Kidney (tissue), 14 donors: ENCODE data around the gene MTF1. TPM values are rescaled to one million over a fixed set of nuclear protein-coding genes. Genes with fewer than 3 reads are reported as not detected.

ENCODE experiments used
- DNase-seq, 5 donors: peaks; one replicate each; pipeline ENCODE4 v3.0.0-alpha.2; 2013 to 2020
- FAIRE-seq: peaks from 2 replicates; lab custom pipeline; 2012; peaks lifted over from hg19 to GRCh38; lab: Jason Lieb, UNC
- H3K27ac ChIP-seq, 2 donors: one replicate each; pipeline ENCODE4 v1.7.0; 2013; ENCODE audit warnings: low read depth in 2 of 2, low read length in 2 of 2, inconsistent platforms in 1 of 2
- H3K27me3 ChIP-seq: one replicate; pipeline ENCODE4 v1.7.1; 2013; ENCODE audit warnings: low read length, inconsistent platforms; ENCODE audit not compliant: control insufficient read depth, insufficient read depth
- H3K36me3 ChIP-seq, 3 donors: one replicate each; pipeline versions ENCODE4 v1.7.0 to v1.7.1; 2013; ENCODE audit warnings: low read length in 3 of 3, control low read depth in 1 of 3, inconsistent platforms in 1 of 3; ENCODE audit not compliant: insufficient read depth in 3 of 3, control insufficient read depth in 2 of 3
- H3K4me1 ChIP-seq, 3 donors: one replicate each; pipeline versions ENCODE4 v1.7.0 to v1.7.1; 2013; ENCODE audit warnings: low read length in 3 of 3, inconsistent platforms in 1 of 3, low read depth in 1 of 3; ENCODE audit not compliant: control insufficient read depth in 2 of 3, insufficient read depth in 2 of 3
- H3K4me3 ChIP-seq, 3 donors: one replicate each; pipeline versions ENCODE4 v1.7.0 to v1.8.1; 2013; ENCODE audit warnings: low read length in 3 of 3, control low read depth in 1 of 3, inconsistent platforms in 1 of 3
- H3K9ac ChIP-seq, 3 donors: one replicate each; pipeline versions ENCODE4 v1.7.0 to v1.7.1; 2013; ENCODE audit warnings: low read length in 3 of 3, control low read depth in 1 of 3, inconsistent platforms in 1 of 3
- H3K9me3 ChIP-seq, 3 donors: one replicate each; pipeline versions ENCODE4 v1.7.0 to v1.7.1; 2013; ENCODE audit warnings: low read length in 3 of 3, control low read depth in 1 of 3, inconsistent platforms in 1 of 3; ENCODE audit not compliant: control insufficient read depth in 2 of 3, insufficient read depth in 1 of 3
- CTCF ChIP-seq: IDR thresholded peaks from 3 replicates; pipeline ENCODE4 v1.5.1; 2012; ENCODE audit warnings: mild to moderate bottlenecking, moderate library complexity, borderline replicate concordance; ENCODE audit not compliant: insufficient read depth; ENCODE audit errors: extremely low read depth
- intact Hi-C: fragments of 100-400 bp; cut with DNase I; formaldehyde crosslinking; loops from one replicate; pipeline ENCODE4 v1.11.1; 2022
- polyA plus RNA-seq: library from polyadenylated mRNA; stranded (reverse); fragments of 350-450 nt; fragmentation: Illumina TruSeq; extraction: RNeasy Lipid Tissue Mini Kit (QIAGEN cat#74804); gene quantifications from one replicate; pipeline ENCODE4 v1.2.3, GENCODE V29; 2014; ENCODE audit warnings: low read depth, low replicate concordance; ENCODE audit not compliant: insufficient read depth
- total RNA-seq: library from RNA; stranded (reverse); fragmentation: NEBNext Ultra II Directional; extraction: Animal tissue kit (Norgen Biotek cat#: 25700); gene quantifications from one replicate; pipeline ENCODE4 v1.2.1, GENCODE V29; 2021
- donor health status: control.
- donor health status: control.
- donor health status: control.
- donor health status: control.
- donor health status: control.
- donor health status: DM: yes; HTN: yes; CAD: no.
- donor health status: Normal renal cell carcinoma (clear cell type).

Gene MTF1
- total and polyA plus RNA-seq, 2 donors from 2014 or later, result 2.2 to 26.7 TPM

- H3K9me3 ChIP-seq, result no peaks in the 10 kb centered on the region
- H3K36me3 ChIP-seq, result peaks cover 0 to 11% (median 3%) of the 10 kb centered on the region in 3 donors
- no peak overlapping the region for H3K4me3 ChIP-seq
- no peak for FAIRE-seq
- no peaks in the 10 kb centered on the region for H3K27me3 ChIP-seq
- H3K27ac ChIP-seq, result no peak overlapping the region
- no peak for TF ChIP-seq CTCF
- intact Hi-C loops, result no loop called here
- no peak overlapping the region for H3K9ac ChIP-seq
- peaks cover 0 to 3% (median 0%) of the 10 kb centered on the region in 3 donors for H3K4me1 ChIP-seq
- no peak for DNase-seq
Observed at GRCh38 chr1:37850352-37850955, 8.9 kb downstream of the MTF1 start.

GRCh38 chr1:37849480-37849879 lies 9.9 kb downstream of the MTF1 start:
- H3K9me3 ChIP-seq, result no peaks in the 10 kb centered on the region
- no peak for TF ChIP-seq CTCF
- H3K36me3 ChIP-seq, result peaks cover 0 to 7% (median 3%) of the 10 kb centered on the region in 3 donors
- FAIRE-seq (no peak), DNase-seq (no peak)
- H3K4me3 ChIP-seq, result no peak overlapping the region
- no peak overlapping the region for H3K27ac ChIP-seq
- H3K9ac ChIP-seq, result no peak overlapping the region
- intact Hi-C loops, result no loop called here
- no peaks in the 10 kb centered on the region for H3K27me3 ChIP-seq
- H3K4me1 ChIP-seq, result peaks cover 0 to 9% (median 5%) of the 10 kb centered on the region in 3 donors

GRCh38 chr1:37846647-37847339 lies 12.6 kb downstream of the MTF1 start:
- no peak for FAIRE-seq

More at GRCh38 chr1:37846647-37847339, 12.6 kb downstream of the MTF1 start:
- intact Hi-C loops, result no loop called here
- no peak for DNase-seq
- no peaks in the 10 kb centered on the region for H3K9me3 ChIP-seq
- no peak overlapping the region for H3K9ac ChIP-seq
- H3K27ac ChIP-seq, result no peak overlapping the region
- H3K4me3 ChIP-seq, result no peak overlapping the region
- peaks cover 0 to 11% (median 10%) of the 10 kb centered on the region in 3 donors for H3K4me1 ChIP-seq
- H3K27me3 ChIP-seq, result no peaks in the 10 kb centered on the region
- TF ChIP-seq CTCF, result no peak
- H3K36me3 ChIP-seq, result no peaks in the 10 kb centered on the region
